GM18499 (cell line): ENCODE data around the gene ACAT1.
"Not testable (repeated sequence)": the region's sequence is repeated elsewhere in the genome, so short reads cannot be mapped to it uniquely, and the experiment has no call there.

Experiments used
- ATAC-seq: cut with Tn5 transposase; IDR thresholded peaks from one replicate; pipeline ENCODE4 v1.9.1; 2021; ENCODE audit warnings: moderate number of reproducible peaks; ENCODE audit not compliant: insufficient read depth, unreplicated experiment

Gene ACAT1

GRCh38 chr11:108121274-108122155 lies at the start of gene ACAT1:
Gene ACAT1 (plus strand): TSS chr11:108121567. CDS start chr11:108121607, 40 bp downstream.
- peak; percentile 82 for ATAC-seq

GRCh38 chr11:108084811-108085210 lies 36.6 kb upstream of the ACAT1 start:
- no peak for ATAC-seq

- ATAC-seq, result no peak
Measured at GRCh38 chr11:108085672-108086071, 35.7 kb upstream of the ACAT1 start.

DNA sequence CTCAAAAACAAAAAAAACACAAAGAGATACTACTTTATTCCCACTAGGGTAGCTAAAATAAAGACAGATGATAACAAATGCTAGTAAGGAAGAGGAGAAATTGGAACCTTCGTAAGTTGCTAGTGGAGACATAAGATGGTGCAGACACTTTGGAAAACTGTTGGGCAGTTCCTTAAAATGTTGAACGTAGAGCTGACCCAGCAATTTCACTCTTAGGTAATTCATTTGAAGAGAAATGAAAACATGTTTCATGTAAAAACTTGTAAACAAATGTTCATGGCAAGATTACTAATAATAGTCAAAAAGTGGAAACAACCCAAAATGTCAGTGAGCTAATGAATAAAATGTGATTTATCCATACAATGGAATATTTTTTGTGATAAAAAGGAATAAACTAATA lies 29.2 kb upstream of the ACAT1 start:
- ATAC-seq, result no peak

- no peak for ATAC-seq
Measured at GRCh38 chr11:108093128-108093904, 28.1 kb upstream of the ACAT1 start.

- ATAC-seq, result no peak
Measured at GRCh38 chr11:108097179-108097578, 24.2 kb upstream of the ACAT1 start.

DNA sequence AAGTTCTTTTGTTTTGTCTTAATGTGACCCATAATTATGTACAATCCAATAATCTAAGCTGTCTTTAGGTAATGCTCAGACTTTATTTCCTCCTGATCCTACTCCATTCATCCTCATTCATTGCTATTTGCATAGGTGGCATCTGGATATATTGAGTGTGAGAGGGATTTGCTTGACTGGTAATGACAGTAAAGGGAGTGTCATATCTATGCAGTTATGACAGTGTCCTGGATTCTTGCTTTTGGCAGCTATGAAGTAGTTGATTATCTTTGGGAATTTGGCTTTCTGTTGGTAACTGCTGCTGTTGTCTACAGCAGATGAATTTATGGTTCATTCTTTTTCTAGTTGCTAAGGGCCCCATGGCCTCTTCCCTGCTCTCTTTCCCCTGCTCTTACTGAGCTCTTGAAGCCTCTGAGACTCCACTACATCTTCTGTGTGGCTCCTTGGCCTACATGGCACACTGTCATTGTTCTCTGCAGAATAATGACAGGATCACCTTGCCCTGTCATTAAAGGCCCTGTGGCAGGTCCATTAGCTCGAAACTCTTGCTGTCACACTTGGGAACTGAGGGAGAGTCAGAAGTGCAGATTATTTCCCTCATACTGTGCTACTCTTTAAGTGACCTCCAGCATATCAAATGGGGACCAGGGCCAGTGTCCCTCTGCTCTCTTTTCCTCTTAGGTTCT lies 20.1 kb upstream of the ACAT1 start:
- no peak for ATAC-seq

GRCh38 chr11:108111126-108111525 lies 10.2 kb upstream of the ACAT1 start:
- ATAC-seq, result no peak

GRCh38 chr11:108112057-108112456 lies 9.3 kb upstream of the ACAT1 start:
- ATAC-seq, result no peak

- no peak for ATAC-seq
Measured at GRCh38 chr11:108115500-108116140, 5.7 kb upstream of the ACAT1 start.

- no peak for ATAC-seq
Measured at GRCh38 chr11:108117746-108118371, 3.5 kb upstream of the ACAT1 start.

GRCh38 chr11:108120936-108121273 lies 462 bp upstream of the ACAT1 start:
- ATAC-seq, result not testable (repeated sequence)

- ATAC-seq, result no peak
Measured at GRCh38 chr11:108122166-108122628, 830 bp downstream of the ACAT1 start.

GRCh38 chr11:108125096-108125495 lies 3.7 kb downstream of the ACAT1 start:
- no peak for ATAC-seq

GRCh38 chr11:108128772-108129171 lies 7.4 kb downstream of the ACAT1 start:
- ATAC-seq, result no peak

DNA sequence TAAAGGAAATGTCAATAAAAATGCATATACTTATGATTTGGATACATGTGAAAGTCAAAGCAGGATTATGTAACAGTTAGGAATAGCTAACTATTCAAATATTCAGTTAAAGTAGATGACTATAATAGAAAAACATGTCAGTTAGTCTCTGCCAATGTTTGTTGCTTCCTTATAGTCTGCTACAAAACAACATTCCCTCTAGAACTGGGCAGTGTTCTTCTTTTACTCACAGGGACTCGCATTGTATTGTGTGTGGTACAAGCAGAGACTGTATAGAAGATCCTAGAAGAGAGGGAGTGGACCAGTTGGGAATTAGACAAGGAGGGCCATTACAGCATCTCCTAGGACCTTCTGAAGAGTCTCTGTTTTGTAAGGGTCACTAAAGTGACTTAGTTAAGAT lies 10.6 kb downstream of the ACAT1 start:
- no peak for ATAC-seq

DNA sequence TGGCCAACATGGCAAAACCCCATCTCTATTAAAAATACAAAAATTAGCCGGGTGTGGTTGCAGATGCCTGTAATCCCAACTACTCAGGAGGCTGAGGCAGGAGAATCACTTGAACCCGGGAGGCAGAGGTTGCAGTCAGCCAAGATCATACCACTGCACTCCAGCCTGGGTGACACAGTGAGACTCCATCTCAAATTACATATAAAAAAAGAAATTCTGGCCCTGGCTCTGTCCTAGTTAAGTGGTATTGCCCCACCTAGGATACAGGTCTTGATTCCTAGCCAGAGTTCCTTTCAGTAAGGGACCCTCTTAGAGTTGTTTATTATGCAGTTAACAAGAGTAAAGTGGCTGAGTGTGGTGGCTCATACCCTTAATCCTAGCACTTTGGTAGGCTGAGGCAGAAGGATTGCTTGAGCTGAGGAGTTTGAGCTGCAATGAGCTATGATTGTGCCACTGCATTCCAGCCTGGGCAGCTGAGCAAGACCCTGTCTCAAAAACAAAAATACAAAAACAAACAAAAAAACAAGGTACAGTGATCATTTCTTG lies 11.7 kb downstream of the ACAT1 start:
- ATAC-seq, result not testable (repeated sequence)

- no peak for ATAC-seq
Measured at GRCh38 chr11:108135845-108136544, 14.6 kb downstream of the ACAT1 start.

DNA sequence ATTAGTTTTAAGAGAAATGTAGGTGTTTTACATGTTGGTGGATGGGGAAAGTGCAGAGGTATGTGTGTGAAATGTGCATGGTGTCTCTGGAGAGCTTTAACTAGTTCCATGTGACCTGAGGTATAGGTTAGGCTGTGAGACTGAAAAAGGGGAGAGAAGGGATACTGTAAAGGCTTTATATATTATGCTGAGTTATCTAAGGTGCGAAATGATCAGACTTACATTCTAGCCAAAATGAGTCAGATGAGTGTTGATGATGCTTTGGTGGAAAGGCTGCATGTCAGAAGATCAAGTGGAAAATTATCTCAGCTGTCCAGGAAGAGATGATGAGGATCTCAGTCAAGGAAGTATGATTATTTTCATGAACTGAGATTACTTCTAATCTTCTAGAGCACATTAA lies 15.8 kb downstream of the ACAT1 start:
- no peak for ATAC-seq
